ENCODE data around the gene SEMA3A.

- TF ChIP-seq CTCF (conservative IDR thresholded peaks at IDR 0.05; ENCODE audit: low read length), result no peak
- no peak for TF ChIP-seq EZH2phosphoT487 (IDR thresholded peaks at IDR 0.05; ENCODE audit: borderline replicate concordance, low read depth, low read length)
Observed at GRCh38 chr7:84111842-84112241, 82.7 kb downstream of the SEMA3A start.

Data from OCI-LY7 (cell line).